C4-2B (cell line): Measurements from ENCODE around the gene AMIGO2.

Experiments
- ZFX ChIP-seq: fragments of 450-650 bp; IDR thresholded peaks from 2 replicates; pipeline ENCODE4 v1.6.1; 2017
- TF ChIP-seq, protein P1 (sequence below): fragments of 450-650 bp; conservative IDR thresholded peaks from 2 replicates; pipeline ENCODE4 v1.5.1; 2017; ENCODE audit warnings: mild to moderate bottlenecking

DNA sequence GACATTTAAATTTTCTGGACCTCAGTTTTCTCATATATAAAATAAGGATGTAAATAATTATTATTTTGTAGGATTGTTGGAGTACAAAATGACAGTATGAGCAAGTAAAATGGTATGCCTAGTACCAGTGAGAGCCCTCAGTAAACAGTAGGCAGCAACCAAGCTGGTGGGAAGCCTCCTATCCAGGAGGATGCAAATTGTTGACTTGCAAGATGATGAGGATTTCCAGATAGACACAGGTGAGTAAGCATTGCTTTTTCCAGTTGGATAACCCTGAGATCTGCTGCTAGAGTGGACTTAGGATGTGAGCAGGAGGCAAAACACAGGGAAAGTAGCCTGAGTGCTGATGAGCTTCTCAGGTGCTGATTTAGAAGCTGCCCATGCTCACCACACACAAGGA, 28.2 kb upstream of the AMIGO2 start:
- TF ChIP-seq, protein P1, sequence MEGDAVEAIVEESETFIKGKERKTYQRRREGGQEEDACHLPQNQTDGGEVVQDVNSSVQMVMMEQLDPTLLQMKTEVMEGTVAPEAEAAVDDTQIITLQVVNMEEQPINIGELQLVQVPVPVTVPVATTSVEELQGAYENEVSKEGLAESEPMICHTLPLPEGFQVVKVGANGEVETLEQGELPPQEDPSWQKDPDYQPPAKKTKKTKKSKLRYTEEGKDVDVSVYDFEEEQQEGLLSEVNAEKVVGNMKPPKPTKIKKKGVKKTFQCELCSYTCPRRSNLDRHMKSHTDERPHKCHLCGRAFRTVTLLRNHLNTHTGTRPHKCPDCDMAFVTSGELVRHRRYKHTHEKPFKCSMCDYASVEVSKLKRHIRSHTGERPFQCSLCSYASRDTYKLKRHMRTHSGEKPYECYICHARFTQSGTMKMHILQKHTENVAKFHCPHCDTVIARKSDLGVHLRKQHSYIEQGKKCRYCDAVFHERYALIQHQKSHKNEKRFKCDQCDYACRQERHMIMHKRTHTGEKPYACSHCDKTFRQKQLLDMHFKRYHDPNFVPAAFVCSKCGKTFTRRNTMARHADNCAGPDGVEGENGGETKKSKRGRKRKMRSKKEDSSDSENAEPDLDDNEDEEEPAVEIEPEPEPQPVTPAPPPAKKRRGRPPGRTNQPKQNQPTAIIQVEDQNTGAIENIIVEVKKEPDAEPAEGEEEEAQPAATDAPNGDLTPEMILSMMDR: no peak
- TF ChIP-seq ZFX: no peak
